ENCODE data around the gene ZC3H12A.
"Not testable (repeated sequence)": the region's sequence is repeated elsewhere in the genome, so short reads cannot be mapped to it uniquely, and the experiment has no call there.

ZC3H12A gene

GRCh38 chr1:37502791-37503190, 28.4 kb downstream of the ZC3H12A start:
- DNase-seq = not testable (repeated sequence)

DNA sequence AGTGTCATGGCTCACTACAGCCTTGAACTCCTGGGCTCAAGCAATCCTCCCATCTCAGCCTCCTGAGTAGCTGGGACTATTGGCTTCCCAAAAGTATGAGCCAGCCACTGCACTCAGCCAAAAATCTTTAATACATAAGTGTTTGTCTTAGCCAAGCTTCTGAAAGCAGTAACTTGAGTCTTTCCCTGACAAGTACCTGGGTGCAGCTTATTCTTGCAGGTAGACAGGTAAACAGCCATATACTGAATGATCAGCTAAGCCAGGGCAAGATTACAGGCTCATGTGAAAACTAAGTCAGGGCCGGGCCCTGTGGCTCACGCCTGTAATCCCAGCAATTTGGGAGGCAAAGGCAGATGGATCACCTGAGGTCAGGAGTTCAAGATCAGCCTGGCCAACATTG, 32.4 kb downstream of the ZC3H12A start:
- no peak for DNase-seq

GRCh38 chr1:37509181-37509580, 34.8 kb downstream of the ZC3H12A start:
- DNase-seq = no peak

DNA sequence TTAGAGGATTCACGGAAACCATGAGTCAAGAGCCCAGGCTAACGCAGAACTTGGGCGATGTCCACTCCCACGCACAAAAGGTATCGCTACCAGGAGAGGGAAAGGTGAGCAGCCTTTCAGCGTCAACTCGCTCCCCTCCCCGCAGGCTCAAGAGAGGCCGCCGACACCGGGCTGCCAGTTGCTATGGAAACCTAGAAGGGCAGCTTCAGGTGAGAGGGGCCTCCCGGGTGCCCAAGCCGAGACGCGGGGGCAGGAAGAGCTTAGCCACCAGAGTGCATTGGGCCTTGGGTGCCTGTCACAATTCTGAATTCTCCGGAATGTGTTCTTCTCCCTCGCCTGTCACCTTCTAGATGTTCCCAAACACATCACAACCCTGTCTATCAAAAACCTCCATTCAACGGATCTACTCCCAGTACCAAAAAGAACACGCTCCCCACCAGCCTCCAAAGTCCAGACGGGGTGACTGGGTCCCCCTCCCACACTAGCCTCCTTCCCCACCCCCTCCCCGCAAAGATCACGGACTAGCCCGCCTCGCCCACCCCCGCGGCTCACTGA, 39.5 kb downstream of the ZC3H12A start:
- DNase-seq = peak; percentile 26

DNA sequence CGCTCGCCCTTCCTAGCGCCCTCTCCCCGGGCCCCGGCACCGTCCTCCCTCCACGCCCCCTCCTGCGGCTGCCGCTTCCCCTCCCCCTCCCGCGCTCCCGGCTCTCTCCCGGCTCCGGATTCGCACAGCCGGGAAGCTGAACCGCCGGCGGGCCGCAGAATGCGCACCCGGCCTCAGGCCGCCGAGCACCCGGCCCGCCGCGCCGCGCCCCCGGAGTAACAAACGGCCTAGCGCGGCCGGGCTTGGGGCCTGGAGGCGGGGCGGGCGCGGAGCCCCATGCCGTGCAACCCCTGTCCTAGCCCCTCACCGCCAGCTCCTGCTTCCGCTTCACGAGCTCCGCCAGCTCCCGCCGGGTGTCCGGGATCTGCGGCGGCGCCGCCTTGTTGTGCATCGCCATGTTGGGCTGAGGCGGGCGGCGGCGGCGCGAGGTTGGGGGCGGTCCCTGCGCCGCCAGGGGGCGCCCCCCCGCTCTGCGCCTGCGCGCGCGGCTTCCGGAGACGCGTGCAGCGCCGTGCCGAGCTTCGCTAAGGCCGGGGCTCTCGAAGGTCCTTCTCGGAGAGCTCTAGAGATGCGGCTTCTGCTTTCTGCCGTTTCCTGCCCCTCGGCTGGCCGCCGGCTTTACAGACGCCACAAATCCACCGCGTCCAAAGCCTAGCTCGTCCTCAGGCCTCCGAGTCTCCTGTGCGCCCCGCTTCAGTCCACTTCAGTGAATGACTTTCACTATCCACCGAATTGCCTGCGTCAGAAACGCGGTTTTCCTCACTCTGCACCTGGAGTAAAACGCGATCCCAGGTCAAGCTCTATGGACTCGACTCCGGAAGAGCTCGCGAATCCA, 40.2 kb downstream of the ZC3H12A start, which contains the start of gene MEAF6:
Gene MEAF6, minus strand, starts transcription at position 417 of the 835 bp plus-strand sequence. Its CDS starts 20 bp downstream, at position 397.
- DNase-seq = peak; percentile 75

DNA sequence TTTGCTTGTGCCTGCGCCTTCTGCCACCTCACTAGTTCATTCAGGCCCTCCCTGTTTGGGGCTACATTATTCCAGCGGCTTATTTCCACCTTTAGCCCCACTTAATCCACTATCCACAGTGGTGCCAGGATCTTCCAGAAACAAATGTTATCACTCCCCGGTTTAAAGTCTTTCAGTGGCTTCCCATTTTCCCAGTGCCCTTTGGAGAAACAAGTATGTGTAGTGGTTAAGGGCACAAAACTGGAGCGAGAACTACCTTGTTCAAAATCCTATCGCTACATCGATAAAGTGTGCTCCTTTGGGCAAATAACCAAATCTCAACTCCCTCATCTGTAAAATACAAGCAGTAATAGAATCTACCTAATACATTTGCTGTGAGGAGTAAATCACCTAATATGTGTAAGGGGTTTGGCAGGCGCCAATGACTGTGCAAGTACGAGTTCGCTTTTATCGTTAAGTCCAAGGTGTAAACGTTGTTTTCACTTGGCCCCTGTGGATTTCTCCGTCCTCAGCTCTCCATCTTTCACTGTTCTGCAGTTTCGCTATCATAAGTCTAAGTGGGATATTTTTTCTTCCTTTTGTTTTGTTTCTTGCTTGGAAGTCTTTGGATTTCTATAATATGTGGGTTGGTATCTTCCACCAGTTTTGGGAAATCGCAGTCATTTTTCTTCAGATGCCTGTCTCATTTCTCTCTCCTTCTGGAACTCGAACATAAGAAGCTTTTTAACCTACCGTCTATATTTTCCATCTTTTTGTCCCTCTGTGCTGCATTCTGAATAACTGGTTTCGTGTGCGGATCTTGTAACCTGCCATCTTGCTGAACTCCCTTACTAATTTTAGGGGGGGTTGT, 41.0 kb downstream of the ZC3H12A start:
- no peak for DNase-seq

- DNase-seq = no peak
These were observed 43.2 kb downstream of the ZC3H12A start for GRCh38 chr1:37517569-37517968.

DNA sequence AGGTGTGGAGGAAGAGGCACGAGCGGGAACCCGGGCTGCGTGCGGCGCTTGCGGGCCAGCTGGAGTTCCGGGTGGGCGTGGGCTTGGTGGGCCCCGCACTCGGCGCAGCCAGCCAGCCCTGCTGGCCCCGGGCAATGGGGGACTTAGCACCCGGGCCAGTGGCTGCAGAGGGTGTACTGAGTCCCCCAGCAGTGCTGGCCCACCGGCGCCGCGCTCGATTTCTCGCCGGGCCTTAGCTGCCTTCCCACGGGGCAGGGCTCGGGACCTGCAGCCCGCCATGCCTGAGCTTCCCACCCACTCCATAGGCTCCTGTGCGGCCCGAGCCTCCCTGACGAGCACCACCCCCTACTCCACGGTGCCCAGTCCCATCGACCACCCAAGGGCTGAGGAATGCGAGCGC, 43.9 kb downstream of the ZC3H12A start:
- DNase-seq = not testable (repeated sequence)

DNA sequence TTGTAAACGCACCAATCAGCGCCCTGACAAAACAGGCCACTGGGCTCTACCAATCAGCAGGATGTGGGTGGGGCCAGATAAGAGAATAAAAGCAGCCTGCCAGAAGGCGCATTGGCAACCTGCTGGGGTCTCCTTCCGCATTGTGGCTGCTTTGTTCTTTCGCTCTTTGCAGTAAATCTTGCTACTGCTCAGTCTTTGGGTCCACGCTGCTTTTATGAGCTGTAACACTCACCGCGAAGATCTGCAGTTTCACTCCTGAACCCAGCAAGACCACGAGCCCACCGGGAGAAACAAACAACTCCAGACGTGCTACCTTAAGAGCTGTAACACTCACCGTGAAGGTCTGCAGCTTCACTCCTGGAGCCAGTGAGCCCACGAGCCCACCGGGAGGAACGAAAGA, 44.5 kb downstream of the ZC3H12A start:
- DNase-seq = not testable (repeated sequence)

DNA sequence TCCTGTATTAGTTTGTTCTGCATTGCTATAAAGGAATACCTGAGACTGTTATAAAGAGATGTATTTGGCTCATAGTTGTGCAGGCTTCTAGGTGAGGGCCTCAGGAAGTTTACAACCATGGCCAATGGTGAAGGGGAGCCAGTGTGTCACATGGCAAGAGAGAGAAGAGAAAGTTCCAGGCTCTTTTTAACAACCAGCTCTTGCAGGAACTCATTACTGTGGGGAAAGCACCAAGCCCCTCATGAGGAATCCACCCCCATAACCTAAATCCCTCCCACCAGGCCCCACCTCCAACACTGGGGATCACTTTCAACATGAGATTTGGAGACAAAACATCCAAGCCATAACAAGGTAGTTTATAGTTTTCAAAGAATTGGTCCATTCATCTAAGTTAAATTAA, 45.2 kb downstream of the ZC3H12A start:
- no peak for DNase-seq

DNA sequence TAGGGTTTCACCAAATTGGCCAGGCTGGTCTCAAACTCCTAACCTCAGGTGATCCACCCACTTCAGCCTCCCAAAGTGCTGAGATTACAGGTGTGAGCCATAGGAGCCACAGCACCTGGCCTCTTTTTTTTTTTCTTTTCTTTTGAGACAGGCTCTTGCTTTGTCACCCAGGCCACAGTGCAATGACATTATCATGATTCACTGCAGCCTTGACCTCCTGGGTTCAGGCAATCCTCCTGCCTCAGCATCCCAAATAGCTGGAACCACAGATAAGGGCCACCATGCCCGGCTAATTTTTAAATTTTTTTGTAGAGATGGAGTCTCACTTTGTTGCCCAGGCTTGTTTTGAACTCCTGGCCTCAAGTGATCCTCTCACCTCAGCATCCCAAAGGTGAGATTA, 55.5 kb downstream of the ZC3H12A start:
- not testable (repeated sequence) for DNase-seq

- not testable (repeated sequence) for DNase-seq
These were observed 58.2 kb downstream of the ZC3H12A start for GRCh38 chr1:37532418-37533156.

DNA sequence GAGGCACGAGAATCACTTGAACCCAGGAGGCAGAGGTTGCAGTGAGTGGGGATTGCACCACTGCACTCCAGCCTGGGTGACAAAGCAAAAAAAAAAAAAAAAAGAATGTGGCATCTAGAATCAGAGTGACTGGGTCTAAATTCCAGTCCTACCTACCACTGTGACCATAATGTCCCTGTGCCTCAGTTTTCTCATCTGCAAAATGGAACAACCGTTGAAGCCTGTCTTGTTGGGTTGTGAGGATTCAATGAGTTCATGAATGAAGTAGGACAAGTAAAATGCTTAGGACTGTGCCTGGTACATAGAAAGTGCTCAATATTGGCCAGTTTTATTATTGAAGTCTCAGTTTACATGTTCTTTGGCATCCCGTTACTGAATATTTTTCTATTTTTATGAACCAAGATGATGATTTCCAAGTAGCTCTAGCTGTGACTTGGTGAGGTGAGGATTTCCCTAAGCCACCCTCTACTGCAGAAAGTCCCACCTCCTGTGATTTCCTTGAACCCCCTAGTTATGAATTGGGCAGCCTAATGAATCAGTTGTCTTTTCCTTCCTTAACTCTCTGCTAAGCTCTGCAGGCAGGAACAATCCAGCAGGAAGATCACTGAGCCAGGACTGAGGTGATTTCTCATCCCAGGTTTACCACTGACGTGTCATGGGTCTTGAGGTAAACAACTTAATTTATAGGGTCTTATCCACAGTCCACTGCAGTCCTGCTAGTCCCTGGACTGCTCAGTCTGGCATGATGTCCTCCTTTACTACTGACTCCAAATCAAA, 59.1 kb downstream of the ZC3H12A start:
- DNase-seq = no peak

All from NCI-H2171 (cell line).